K562 (cell line): ENCODE measurements around the gene TKTL1. TPM values are rescaled to one million over a fixed set of nuclear protein-coding genes. Genes with fewer than 3 reads are reported as not detected.
A peak's percentile ranks its signal among the peaks of the same experiment; 100 is the strongest.

ENCODE experiments used
- ATAC-seq: fragments of 200-7000 bp; cut with Tn5 transposase; 3 replicates; pipeline ENCODE4 v1.9.1; 2020; ENCODE audit warnings: moderate library complexity
- BruUV-seq: library from RNA; stranded (reverse); fragments of 400-500 nt; replicated peaks from 2 replicates; lab custom pipeline; 2021; lab: Mats Ljungman, UMichigan
- CTCF ChIA-PET: fragments of 300-600 bp; formaldehyde crosslinking; extraction: SDS; loops from one replicate; lab custom pipeline; 2021; ENCODE audit warnings: low intra/inter-chr PET ratio; lab: Yijun Ruan, JAX
- POLR2A ChIA-PET: fragments of 300-600, 350-650 bp; sonication (Branson Sonifier 250); formaldehyde crosslinking; extraction: SDS; loops from one replicate; lab custom pipeline; 2021; ENCODE audit warnings: antibody characterized with exemption, inconsistent platforms; lab: Yijun Ruan, JAX
- DNase-seq, 4 experiments: peaks; one replicate each; pipeline versions ENCODE4 v3.0.0 to v3.0.0-alpha.2; 2011 to 2018; ENCODE audit warnings: low spot score in 3 of 4, mixed read lengths in 3 of 4; ENCODE audit errors: extremely low read depth in 1 of 4
- FAIRE-seq: peaks from 2 replicates; lab custom pipeline; 2011; peaks lifted over from hg19 to GRCh38; lab: Jason Lieb, UNC
- H2AFZ ChIP-seq: 2 replicates; pipeline ENCODE4 v1.6.0; 2011; ENCODE audit warnings: low read depth, low read length, control low read depth, inconsistent platforms
- H3K27ac ChIP-seq: fragments of 200-600 bp; 3 replicates; pipeline ENCODE4 v1.8.0; 2011; ENCODE audit warnings: low read depth, mild to moderate bottlenecking, control low read depth, inconsistent platforms, low read length, moderate library complexity, mixed read lengths; ENCODE audit errors: extremely low read depth
- H3K27me3 ChIP-seq, 2 experiments: fragments of 300-600 bp in 1 of 2; 2 replicates in 1 of 2; 3 replicates in 1 of 2; pipeline versions ENCODE4 v1.6.0 to v1.8.0; 2011; ENCODE audit warnings: inconsistent platforms in 2 of 2, low read length in 2 of 2, mild to moderate bottlenecking in 1 of 2, mixed read lengths in 1 of 2, moderate library complexity in 1 of 2; ENCODE audit not compliant: control insufficient read depth in 2 of 2, insufficient read depth in 2 of 2
- H3K36me3 ChIP-seq: fragments of 300-600 bp; 3 replicates; pipeline ENCODE4 v1.8.0; 2011; ENCODE audit warnings: mild to moderate bottlenecking, low read length, inconsistent platforms; ENCODE audit not compliant: control insufficient read depth, insufficient read depth
- H3K4me1 ChIP-seq, 2 experiments: fragments of 200-600 bp in 1 of 2; replicated peaks in 1 of 2; 2 replicates in 1 of 2; 3 replicates in 1 of 2; pipeline versions ENCODE4 v1.5.1 to v1.8.0; 2011; ENCODE audit warnings: inconsistent platforms in 2 of 2, low read length in 2 of 2, mild to moderate bottlenecking in 1 of 2, mixed read lengths in 1 of 2, moderate library complexity in 1 of 2; ENCODE audit not compliant: control insufficient read depth in 2 of 2, insufficient read depth in 2 of 2
- H3K4me2 ChIP-seq: 2 replicates; pipeline ENCODE4 v1.6.1; 2011; ENCODE audit warnings: low read length, control low read depth, inconsistent platforms, mixed read lengths; ENCODE audit not compliant: insufficient read depth
- H3K4me3 ChIP-seq: fragments of 200-600 bp; sonication (generic), shearing (Covaris generic); 2 replicates; pipeline ENCODE4 v1.5.1; 2016; ENCODE audit warnings: control low read depth, inconsistent platforms
- H3K79me2 ChIP-seq: fragments of 200-600 bp; 3 replicates; pipeline ENCODE4 v1.8.0; 2011; ENCODE audit warnings: low read length, inconsistent platforms; ENCODE audit not compliant: control insufficient read depth, insufficient read depth
- H3K9ac ChIP-seq, 2 experiments: 2 replicates each; pipeline versions ENCODE4 v1.6.0 to v1.6.1; 2011; ENCODE audit warnings: low read depth in 2 of 2, low read length in 2 of 2, control low read depth in 1 of 2, inconsistent platforms in 1 of 2, mild to moderate bottlenecking in 1 of 2, mixed read lengths in 1 of 2; ENCODE audit not compliant: insufficient read depth in 1 of 2
- H3K9me1 ChIP-seq: one replicate; pipeline ENCODE4 v1.6.0; 2011; ENCODE audit warnings: inconsistent platforms, mild to moderate bottlenecking, low read length, moderate library complexity; ENCODE audit not compliant: control insufficient read depth, insufficient read depth
- H3K9me3 ChIP-seq: replicated peaks from 2 replicates; pipeline ENCODE4 v1.5.1; 2011; ENCODE audit warnings: low read depth, low read length, inconsistent platforms; ENCODE audit not compliant: control insufficient read depth, insufficient read depth
- H4K20me1 ChIP-seq: replicated peaks from 2 replicates; pipeline ENCODE4 v1.6.1; 2011; ENCODE audit warnings: low read length, inconsistent platforms, mixed read lengths; ENCODE audit not compliant: control insufficient read depth, insufficient read depth
- HNRNPL ChIP-seq: fragments of 200-400 bp; formaldehyde crosslinking; IDR thresholded peaks from 2 replicates; pipeline ENCODE4 v1.6.1; 2017; ENCODE audit warnings: low read depth, mild to moderate bottlenecking, low read length
- ZNF224 ChIP-seq: sonication (generic); formaldehyde crosslinking; IDR thresholded peaks from 2 replicates; pipeline ENCODE4 v1.8.0; 2022; ENCODE audit warnings: mild to moderate bottlenecking, missing genetic modification reagents
- WGBS: fragments of 100-300 bp; shearing (Covaris generic); methylation state at CpG from one replicate; pipeline ENCODE4 v1.1.6; 2016; ENCODE audit warnings: low coverage, mixed read lengths; ENCODE audit not compliant: insufficient coverage; ENCODE audit errors: missing lambda C conversion rate; 5-methylcytosine and 5-hydroxymethylcytosine counted together
- in situ Hi-C: fragments of 300-500 bp; cut with MboI; formaldehyde crosslinking; loops from 4 replicates; pipeline ENCODE4 v1.15.0; 2018; ENCODE audit warnings: inconsistent platforms, mixed read lengths
- intact Hi-C: fragments of 100-400 bp; cut with micrococcal nuclease; formaldehyde crosslinking; loops from 2 replicates; pipeline ENCODE4 v1.14.2; 2022
- polyA plus RNA-seq, 8 experiments: library from polyadenylated mRNA; depleted of rRNA in 4 of 8; stranded (reverse) in 5 of 8; unstranded in 3 of 8; fragments of >200 nt; fragmentation: Nextera tagmentation in 2 of 8; fragmentation: Illumina TruSeq in 1 of 8; extraction: Ambion mirVana in 2 of 8; extraction: Trizol in 1 of 8; gene quantifications; 2 replicates each; pipeline versions ENCODE4 v1.2.1 to v1.2.3, GENCODE V29; 2011 to 2014; ENCODE audit warnings: inconsistent platforms in 1 of 8, missing spikeins in 1 of 8
- total RNA-seq, 7 experiments: library from RNA; depleted of rRNA in 6 of 7; stranded (reverse); fragments of >200 nt in 6 of 7; fragmentation: Illumina TruSeq in 2 of 7; extraction: Trizol in 2 of 7; gene quantifications; 2 replicates each; pipeline versions ENCODE4 v1.2.1 to v1.2.3, GENCODE V29; 2011 to 2021; ENCODE audit warnings: low replicate concordance in 1 of 7
- TF ChIP-seq, protein P1 (sequence below), 3 experiments: fragments of 200-800 bp in 1 of 3; fragments of 250-450 bp in 1 of 3; fragments of 450-650 bp in 1 of 3; sonication (Bioruptor Pico) in 1 of 3; sonication (Bioruptor generic) in 1 of 3; formaldehyde crosslinking in 1 of 3; IDR thresholded peaks; 2 replicates each; pipeline versions ENCODE4 v1.6.1 to v1.8.0; 2016 to 2022; ENCODE audit warnings: mild to moderate bottlenecking in 2 of 3, missing genetic modification characterization in 2 of 3, missing compliant biosample characterization in 1 of 3, moderate library complexity in 1 of 3
- TF ChIP-seq, protein P2 (sequence below), 2 experiments: fragments of 200-800 bp in 1 of 2; sonication (Bioruptor generic) in 1 of 2; sonication (generic) in 1 of 2; formaldehyde crosslinking in 1 of 2; IDR thresholded peaks in 1 of 2; conservative IDR thresholded peaks in 1 of 2; 2 replicates each; pipeline versions ENCODE4 v1.5.0 to v1.6.1; 2016 to 2020; ENCODE audit warnings: missing compliant biosample characterization in 1 of 2, missing genetic modification characterization in 1 of 2, missing genetic modification reagents in 1 of 2
- TF ChIP-seq, protein P3 (sequence below), 2 experiments: IDR thresholded peaks; 2 replicates each; pipeline ENCODE4 v1.6.1; 2012; ENCODE audit warnings: improper control_type of control experiment in 2 of 2, low read depth in 2 of 2, low read length in 2 of 2, borderline replicate concordance in 1 of 2

The TKTL1 gene
- total and polyA plus RNA-seq, 9 of the 15 experiments (the other 6 are each of a cell fraction or from before 2014, with no cell fraction given) = 0.18 to 0.71 (median 0.38) TPM

- TF ChIP-seq, protein P1, sequence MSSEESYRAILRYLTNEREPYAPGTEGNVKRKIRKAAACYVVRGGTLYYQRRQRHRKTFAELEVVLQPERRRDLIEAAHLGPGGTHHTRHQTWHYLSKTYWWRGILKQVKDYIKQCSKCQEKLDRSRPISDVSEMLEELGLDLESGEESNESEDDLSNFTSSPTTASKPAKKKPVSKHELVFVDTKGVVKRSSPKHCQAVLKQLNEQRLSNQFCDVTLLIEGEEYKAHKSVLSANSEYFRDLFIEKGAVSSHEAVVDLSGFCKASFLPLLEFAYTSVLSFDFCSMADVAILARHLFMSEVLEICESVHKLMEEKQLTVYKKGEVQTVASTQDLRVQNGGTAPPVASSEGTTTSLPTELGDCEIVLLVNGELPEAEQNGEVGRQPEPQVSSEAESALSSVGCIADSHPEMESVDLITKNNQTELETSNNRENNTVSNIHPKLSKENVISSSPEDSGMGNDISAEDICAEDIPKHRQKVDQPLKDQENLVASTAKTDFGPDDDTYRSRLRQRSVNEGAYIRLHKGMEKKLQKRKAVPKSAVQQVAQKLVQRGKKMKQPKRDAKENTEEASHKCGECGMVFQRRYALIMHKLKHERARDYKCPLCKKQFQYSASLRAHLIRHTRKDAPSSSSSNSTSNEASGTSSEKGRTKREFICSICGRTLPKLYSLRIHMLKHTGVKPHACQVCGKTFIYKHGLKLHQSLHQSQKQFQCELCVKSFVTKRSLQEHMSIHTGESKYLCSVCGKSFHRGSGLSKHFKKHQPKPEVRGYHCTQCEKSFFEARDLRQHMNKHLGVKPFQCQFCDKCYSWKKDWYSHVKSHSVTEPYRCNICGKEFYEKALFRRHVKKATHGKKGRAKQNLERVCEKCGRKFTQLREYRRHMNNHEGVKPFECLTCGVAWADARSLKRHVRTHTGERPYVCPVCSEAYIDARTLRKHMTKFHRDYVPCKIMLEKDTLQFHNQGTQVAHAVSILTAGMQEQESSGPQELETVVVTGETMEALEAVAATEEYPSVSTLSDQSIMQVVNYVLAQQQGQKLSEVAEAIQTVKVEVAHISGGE (CRISPR knock-in tag; IDR thresholded peaks at IDR 0.05) = no peak
- TF ChIP-seq ZNF224 (CRISPR knock-in tag) = no peak
- TF ChIP-seq, all 486 proteins: peak for 103
Measured at GRCh38 chrX:154371017-154371788, 75.6 kb downstream of the TKTL1 start (continued).

DNA sequence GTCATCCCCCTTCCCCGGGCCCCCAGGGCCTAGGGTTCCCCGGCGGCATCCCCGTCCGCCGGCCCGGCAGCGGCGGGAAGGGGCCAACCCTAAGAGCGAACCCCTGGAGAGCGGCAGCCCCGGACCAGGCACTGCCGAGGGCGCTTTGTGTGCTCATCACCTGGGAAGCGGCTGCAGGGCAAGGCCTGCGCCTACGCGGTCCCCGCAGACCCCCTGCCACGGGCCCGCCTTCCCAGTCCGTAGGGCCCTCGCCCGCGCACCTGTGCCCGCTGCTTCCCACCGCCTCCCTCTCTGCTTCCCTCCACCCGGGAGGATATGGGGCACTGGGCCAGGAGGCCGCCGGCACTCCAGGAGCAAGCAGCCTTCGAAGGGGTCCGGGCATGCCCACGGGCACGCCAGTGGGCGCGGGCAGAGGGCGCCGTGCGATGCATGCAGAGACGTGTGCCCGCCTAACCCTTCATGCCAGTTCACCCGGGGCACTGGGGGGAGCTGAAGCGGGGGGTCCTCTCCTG is 76.2 kb downstream of the TKTL1 start:
- H2AFZ ChIP-seq = no peak overlapping the region
- no TSS peak for BruUV-seq
- POLR2A ChIA-PET = no interaction called here
- in situ Hi-C loops = loop anchor here (10.0 kb wide), 1 partner anchor 163 kb away; no protein-coding TSS in a partner anchor
- H3K9ac ChIP-seq = peak overlapping the region; percentile 47 to 90; a peak in 3 of 4 replicates
- intact Hi-C loops = loop anchor here (5.0 to 10.0 kb wide), 2 partner anchors 123 to 445 kb away; partner anchors contain the start of gene SLC10A3
- no peaks in the 10 kb centered on the region for H3K9me3 ChIP-seq
- DNase-seq (no peak), ATAC-seq (peak; percentile 1; the same call in 2 of the 3 replicates), FAIRE-seq (no peak)
- H3K36me3 ChIP-seq = peaks cover 20% of the 10 kb centered on the region; the same call in 2 of the 3 replicates
- peak overlapping the region; percentile 52; the same call in 1 of the 3 replicates for H3K27ac ChIP-seq
- H3K27me3 ChIP-seq = no peaks in the 10 kb centered on the region
- WGBS = 26% methylated on average over 15 of the region's 43 CpGs
- peaks cover 18 to 80% of the 10 kb centered on the region in 2 experiments for H3K4me1 ChIP-seq
- peaks cover 42% of the 10 kb centered on the region for H3K79me2 ChIP-seq
- no peaks in the 10 kb centered on the region; the same call in 1 of the 2 replicates for H4K20me1 ChIP-seq
- H3K4me2 ChIP-seq = peak overlapping the region; percentile 67; the same call in 1 of the 2 replicates
- CTCF ChIA-PET = interaction anchor here (4.5 kb wide), 1 partner anchor 163 kb away, joined by 63 read pairs; no protein-coding TSS in a partner anchor
- peak overlapping the region; percentile 89 for H3K4me3 ChIP-seq
- no peaks in the 10 kb centered on the region for H3K9me1 ChIP-seq
- peak; percentile 88 for TF ChIP-seq HNRNPL
- TF ChIP-seq, protein P2, sequence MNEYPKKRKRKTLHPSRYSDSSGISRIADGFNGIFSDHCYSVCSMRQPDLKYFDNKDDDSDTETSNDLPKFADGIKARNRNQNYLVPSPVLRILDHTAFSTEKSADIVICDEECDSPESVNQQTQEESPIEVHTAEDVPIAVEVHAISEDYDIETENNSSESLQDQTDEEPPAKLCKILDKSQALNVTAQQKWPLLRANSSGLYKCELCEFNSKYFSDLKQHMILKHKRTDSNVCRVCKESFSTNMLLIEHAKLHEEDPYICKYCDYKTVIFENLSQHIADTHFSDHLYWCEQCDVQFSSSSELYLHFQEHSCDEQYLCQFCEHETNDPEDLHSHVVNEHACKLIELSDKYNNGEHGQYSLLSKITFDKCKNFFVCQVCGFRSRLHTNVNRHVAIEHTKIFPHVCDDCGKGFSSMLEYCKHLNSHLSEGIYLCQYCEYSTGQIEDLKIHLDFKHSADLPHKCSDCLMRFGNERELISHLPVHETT (CRISPR knock-in tag; conservative IDR thresholded peaks at IDR 0.05 in 1 of 2, IDR thresholded peaks at IDR 0.05 in 1 of 2) = 0 out of 4 replicates have a peak, but pooled peaks of 1 of the 2 experiments have one; percentile 15
- TF ChIP-seq, protein P3, sequence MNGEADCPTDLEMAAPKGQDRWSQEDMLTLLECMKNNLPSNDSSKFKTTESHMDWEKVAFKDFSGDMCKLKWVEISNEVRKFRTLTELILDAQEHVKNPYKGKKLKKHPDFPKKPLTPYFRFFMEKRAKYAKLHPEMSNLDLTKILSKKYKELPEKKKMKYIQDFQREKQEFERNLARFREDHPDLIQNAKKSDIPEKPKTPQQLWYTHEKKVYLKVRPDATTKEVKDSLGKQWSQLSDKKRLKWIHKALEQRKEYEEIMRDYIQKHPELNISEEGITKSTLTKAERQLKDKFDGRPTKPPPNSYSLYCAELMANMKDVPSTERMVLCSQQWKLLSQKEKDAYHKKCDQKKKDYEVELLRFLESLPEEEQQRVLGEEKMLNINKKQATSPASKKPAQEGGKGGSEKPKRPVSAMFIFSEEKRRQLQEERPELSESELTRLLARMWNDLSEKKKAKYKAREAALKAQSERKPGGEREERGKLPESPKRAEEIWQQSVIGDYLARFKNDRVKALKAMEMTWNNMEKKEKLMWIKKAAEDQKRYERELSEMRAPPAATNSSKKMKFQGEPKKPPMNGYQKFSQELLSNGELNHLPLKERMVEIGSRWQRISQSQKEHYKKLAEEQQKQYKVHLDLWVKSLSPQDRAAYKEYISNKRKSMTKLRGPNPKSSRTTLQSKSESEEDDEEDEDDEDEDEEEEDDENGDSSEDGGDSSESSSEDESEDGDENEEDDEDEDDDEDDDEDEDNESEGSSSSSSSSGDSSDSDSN (IDR thresholded peaks at IDR 0.05; ENCODE audit: borderline replicate concordance in 1 of 2, low read depth in 2 of 2, low read length in 2 of 2) = 0 out of 4 replicates have a peak, but pooled peaks of 1 of the 2 experiments have one; percentile 30
